ENCODE results near the gene RNF181. TPM values are rescaled to one million over a fixed set of nuclear protein-coding genes. Genes with fewer than 3 reads are reported as not detected.
"Not testable (repeated sequence)": the region's sequence is repeated elsewhere in the genome, so short reads cannot be mapped to it uniquely, and the experiment has no call there.

The RNF181 gene
- total RNA-seq, 1 experiment from 2014 or later = 123 TPM

DNA sequence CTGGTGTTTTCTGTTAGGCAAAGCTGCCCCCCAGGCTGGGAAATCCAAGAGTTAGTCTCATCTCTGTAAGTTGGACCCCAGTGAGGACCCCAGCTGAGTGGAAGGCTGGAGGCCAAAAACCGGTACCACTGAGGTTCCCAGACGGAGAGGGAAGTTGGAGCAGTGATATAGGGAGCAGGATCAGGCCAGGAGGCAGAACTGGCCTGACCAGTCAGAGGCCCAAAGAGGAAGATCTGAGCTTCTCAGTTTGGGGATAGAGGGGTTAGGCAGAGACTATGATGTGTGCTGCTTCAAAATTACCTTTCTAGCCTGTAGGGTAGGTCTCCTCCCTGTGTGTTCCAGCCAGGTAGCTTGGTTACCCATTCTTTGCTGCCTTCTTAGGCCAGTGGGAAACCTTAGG, 4.6 kb upstream of the RNF181 start:
- H3K4me3 ChIP-seq (ENCODE audit: low read depth, low read length) = no peak overlapping the region
- peaks cover 10% of the 10 kb centered on the region for H3K27me3 Mint-ChIP-seq (ENCODE audit: insufficient read depth, unreplicated experiment)
- intact Hi-C loops (cut with micrococcal nuclease; ENCODE audit: unreplicated experiment) = no loop called here
- no peak for TF ChIP-seq CTCF (IDR thresholded peaks at IDR 0.05; ENCODE audit: insufficient read depth in 1 of 2, low read depth in 1 of 2, low read length in 1 of 2, severe bottlenecking in 1 of 2, unreplicated experiment in 1 of 2)
- no peaks in the 10 kb centered on the region for H3K9me3 ChIP-seq
- no peaks in the 10 kb centered on the region for H3K9me3 Mint-ChIP-seq (ENCODE audit: unreplicated experiment)
- ChIA-PET POLR2A (interaction anchor here (1.0 to 1.4 kb wide), 2 partner anchors 14 to 52 kb away, joined by 3 to 4 read pairs; partner anchors contain the start of gene MAT2A), CTCF (interaction anchor here (1.0 kb wide), 1 partner anchor 39 kb away, joined by 3 read pairs; no protein-coding TSS in a partner anchor)
- H3K36me3 Mint-ChIP-seq (ENCODE audit: insufficient read depth, unreplicated experiment) = peaks cover 15% of the 10 kb centered on the region
- no peaks in the 10 kb centered on the region for H3K36me3 ChIP-seq (ENCODE audit: control insufficient read depth, insufficient read depth, low read length)
- H3K27me3 ChIP-seq (replicated peaks; ENCODE audit: control insufficient read depth, insufficient read depth, low read length) = no peaks in the 10 kb centered on the region
- peaks cover 44% of the 10 kb centered on the region for H3K4me1 Mint-ChIP-seq (ENCODE audit: low read depth, unreplicated experiment)
- H3K4me1 ChIP-seq = peaks cover 22% of the 10 kb centered on the region
- no peak for DNase-seq
- H3K4me3 Mint-ChIP-seq (ENCODE audit: unreplicated experiment) = no peak overlapping the region
- no TSS peak for BruUV-seq (replicated peaks)
- H3K27ac Mint-ChIP-seq (ENCODE audit: unreplicated experiment) = no peak overlapping the region

GRCh38 chr2:85591563-85591962, 4.0 kb upstream of the RNF181 start:
- no peaks in the 10 kb centered on the region for H3K27me3 ChIP-seq (replicated peaks; ENCODE audit: control insufficient read depth, insufficient read depth, low read length)
- H3K4me1 ChIP-seq = peaks cover 24% of the 10 kb centered on the region
- peaks cover 21% of the 10 kb centered on the region for H3K36me3 Mint-ChIP-seq (ENCODE audit: insufficient read depth, unreplicated experiment)
- H3K27me3 Mint-ChIP-seq (ENCODE audit: insufficient read depth, unreplicated experiment) = peaks cover 10% of the 10 kb centered on the region
- no peaks in the 10 kb centered on the region for H3K9me3 Mint-ChIP-seq (ENCODE audit: unreplicated experiment)
- intact Hi-C loops (cut with micrococcal nuclease; ENCODE audit: unreplicated experiment) = no loop called here
- peaks cover 44% of the 10 kb centered on the region for H3K4me1 Mint-ChIP-seq (ENCODE audit: low read depth, unreplicated experiment)
- no peak overlapping the region for H3K4me3 ChIP-seq (ENCODE audit: low read depth, low read length)
- no TSS peak for BruUV-seq (replicated peaks)
- H3K36me3 ChIP-seq (ENCODE audit: control insufficient read depth, insufficient read depth, low read length) = no peaks in the 10 kb centered on the region
- ChIA-PET CTCF (no interaction called here), POLR2A (interaction anchor here (1.0 to 1.4 kb wide), 2 partner anchors 14 to 53 kb away, joined by 3 to 4 read pairs; partner anchors contain the start of gene MAT2A)
- no peaks in the 10 kb centered on the region for H3K9me3 ChIP-seq
- no peak for TF ChIP-seq CTCF (IDR thresholded peaks at IDR 0.05; ENCODE audit: insufficient read depth in 1 of 2, low read depth in 1 of 2, low read length in 1 of 2, severe bottlenecking in 1 of 2, unreplicated experiment in 1 of 2)
- H3K4me3 Mint-ChIP-seq (ENCODE audit: unreplicated experiment) = no peak overlapping the region
- H3K27ac Mint-ChIP-seq (ENCODE audit: unreplicated experiment) = no peak overlapping the region
- no peak for DNase-seq

DNA sequence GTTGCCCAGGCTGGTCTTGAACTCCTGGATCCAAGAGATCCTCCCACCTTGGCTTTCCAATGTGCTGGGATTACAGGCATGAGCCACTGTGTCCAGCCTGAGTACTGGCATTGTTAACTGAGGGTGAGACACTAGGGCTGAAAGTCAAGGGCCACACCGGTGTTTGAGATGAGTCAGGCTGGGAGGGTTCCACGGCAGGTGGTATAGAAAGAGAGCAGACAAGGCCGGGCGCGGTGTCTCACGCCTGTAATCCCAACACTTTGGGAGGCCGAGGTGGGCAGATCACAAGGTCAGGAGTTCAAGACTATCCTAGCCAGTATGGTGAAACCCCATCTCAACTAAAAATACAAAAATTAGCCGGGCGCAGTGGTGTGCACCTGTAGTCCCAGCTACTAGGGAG, 3.2 kb upstream of the RNF181 start:
- POLR2A ChIA-PET = interaction anchor here (0.6 kb wide), 1 partner anchor 9 kb away, joined by 9 read pairs; no protein-coding TSS in a partner anchor
- H3K4me3 Mint-ChIP-seq (ENCODE audit: unreplicated experiment); H3K9me3 Mint-ChIP-seq (ENCODE audit: unreplicated experiment); DNase-seq; CTCF ChIA-PET; H3K27ac Mint-ChIP-seq (ENCODE audit: unreplicated experiment); H3K27me3 ChIP-seq (replicated peaks; ENCODE audit: control insufficient read depth, insufficient read depth, low read length); H3K36me3 ChIP-seq (ENCODE audit: control insufficient read depth, insufficient read depth, low read length); BruUV-seq (replicated peaks); H3K9me3 ChIP-seq; H3K4me3 ChIP-seq (ENCODE audit: low read depth, low read length); intact Hi-C loops (cut with micrococcal nuclease; ENCODE audit: unreplicated experiment): not testable (repeated sequence)
- Mint-ChIP-seq H3K4me1 (ENCODE audit: low read depth, unreplicated experiment) (peaks cover 43% of the 10 kb centered on the region), H3K36me3 (ENCODE audit: insufficient read depth, unreplicated experiment) (peaks cover 28% of the 10 kb centered on the region), H3K27me3 (ENCODE audit: insufficient read depth, unreplicated experiment) (peaks cover 10% of the 10 kb centered on the region)
- peaks cover 25% of the 10 kb centered on the region for H3K4me1 ChIP-seq

GRCh38 chr2:85593023-85593422, 2.5 kb upstream of the RNF181 start:
- peaks cover 18% of the 10 kb centered on the region; the same call in 1 of the 2 replicates for H3K4me1 ChIP-seq
- TF ChIP-seq CTCF (IDR thresholded peaks at IDR 0.05; ENCODE audit: insufficient read depth in 1 of 2, low read depth in 1 of 2, low read length in 1 of 2, severe bottlenecking in 1 of 2, unreplicated experiment in 1 of 2) = no peak
- DNase-seq = no peak
- peaks cover 37% of the 10 kb centered on the region for H3K4me1 Mint-ChIP-seq (ENCODE audit: low read depth, unreplicated experiment)
- H3K27me3 ChIP-seq (replicated peaks; ENCODE audit: control insufficient read depth, insufficient read depth, low read length) = no peaks in the 10 kb centered on the region
- H3K27me3 Mint-ChIP-seq (ENCODE audit: insufficient read depth, unreplicated experiment) = peaks cover 7% of the 10 kb centered on the region
- POLR2A ChIA-PET = no interaction called here
- no TSS peak for BruUV-seq (replicated peaks)
- no peak overlapping the region for H3K4me3 ChIP-seq (ENCODE audit: low read depth, low read length)
- peaks cover 6% of the 10 kb centered on the region for H3K36me3 ChIP-seq (ENCODE audit: control insufficient read depth, insufficient read depth, low read length)
- H3K9me3 ChIP-seq = no peaks in the 10 kb centered on the region
- H3K4me3 Mint-ChIP-seq (ENCODE audit: unreplicated experiment) = no peak overlapping the region
- peaks cover 23% of the 10 kb centered on the region for H3K36me3 Mint-ChIP-seq (ENCODE audit: insufficient read depth, unreplicated experiment)
- CTCF ChIA-PET = no interaction called here
- no peaks in the 10 kb centered on the region for H3K9me3 Mint-ChIP-seq (ENCODE audit: unreplicated experiment)
- intact Hi-C loops (cut with micrococcal nuclease; ENCODE audit: unreplicated experiment) = no loop called here
- no peak overlapping the region for H3K27ac Mint-ChIP-seq (ENCODE audit: unreplicated experiment)

All from Caco-2 (cell line).